Prostate gland (tissue), 2 donors: Measurements from ENCODE around the gene PTPA.

Experiments
- CTCF ChIP-seq, 4 experiments: fragments of 200-600 bp in 2 of 4; fragments of 450-650 bp in 2 of 4; sonication (generic) in 2 of 4; IDR thresholded peaks; 1 replicate in 3 of 4; 2 replicates in 1 of 4; pipeline ENCODE4 v1.5.1; 2016 to 2019; ENCODE audit warnings: antibody characterized with exemption in 4 of 4, mild to moderate bottlenecking in 2 of 4, moderate library complexity in 2 of 4
- POLR2AphosphoS5 ChIP-seq: sonication (generic); formaldehyde crosslinking; IDR thresholded peaks from one replicate; pipeline ENCODE4 v1.6.1; 2017; ENCODE audit warnings: antibody characterized with exemption

- TF ChIP-seq CTCF (IDR thresholded peaks at IDR 0.05), result no peak
- TF ChIP-seq POLR2AphosphoS5, result no peak
Observed at GRCh38 chr9:129101279-129101678, 9.9 kb upstream of the PTPA start.
